Common myeloid progenitor, CD34-positive (primary cell): ENCODE data around the gene HSPA5.
"Not testable (repeated sequence)": the region's sequence is repeated elsewhere in the genome, so short reads cannot be mapped to it uniquely, and the experiment has no call there.

ENCODE experiments used
- CTCF ChIA-PET: fragments of 350-600 bp; sonication (Branson Sonifier 250); formaldehyde crosslinking; loops from one replicate; lab custom pipeline; 2021; ENCODE audit warnings: antibody characterized with exemption; lab: Charles Lee
- POLR2A ChIA-PET: fragments of 350-600 bp; sonication (Branson Sonifier 250); formaldehyde crosslinking; loops from one replicate; lab custom pipeline; 2021; ENCODE audit warnings: antibody characterized with exemption; lab: Charles Lee
- DNase-seq, 3 donors: peaks; one replicate each; pipeline versions ENCODE4 v3.0.0 to v3.0.0-alpha.2; 2013
- H3K27ac ChIP-seq, 2 experiments: 1 replicate in 1 of 2; 2 replicates in 1 of 2; pipeline ENCODE4 v1.7.0; 2013; ENCODE audit warnings: inconsistent platforms in 2 of 2, low read length in 2 of 2, mild to moderate bottlenecking in 2 of 2, low read depth in 1 of 2, moderate library complexity in 1 of 2; ENCODE audit not compliant: severe bottlenecking in 2 of 2, insufficient read depth in 1 of 2, poor library complexity in 1 of 2
- H3K27me3 ChIP-seq, 5 experiments: replicated peaks in 2 of 5; 1 replicate in 3 of 5; 2 replicates in 2 of 5; pipeline versions ENCODE4 v1.6.1 to v1.7.0; 2013; ENCODE audit warnings: low read length in 4 of 5, mild to moderate bottlenecking in 2 of 5, moderate library complexity in 2 of 5, inconsistent platforms in 1 of 5; ENCODE audit not compliant: insufficient read depth in 5 of 5, control insufficient read depth in 4 of 5
- H3K36me3 ChIP-seq, 4 experiments: 1 replicate in 2 of 4; 2 replicates in 2 of 4; pipeline versions ENCODE4 v1.6.1 to v1.7.0; 2013; ENCODE audit warnings: low read length in 3 of 4, control low read depth in 1 of 4, mild to moderate bottlenecking in 1 of 4; ENCODE audit not compliant: control insufficient read depth in 4 of 4, insufficient read depth in 4 of 4
- H3K4me1 ChIP-seq, 4 experiments: 1 replicate in 3 of 4; 2 replicates in 1 of 4; pipeline versions ENCODE4 v1.6.1 to v1.7.1; 2013; ENCODE audit warnings: low read length in 3 of 4, mild to moderate bottlenecking in 3 of 4, control low read depth in 1 of 4, inconsistent platforms in 1 of 4, moderate library complexity in 1 of 4; ENCODE audit not compliant: control insufficient read depth in 4 of 4, insufficient read depth in 4 of 4; ENCODE audit errors: control extremely low read depth in 1 of 4
- H3K4me3 ChIP-seq, 7 experiments: 1 replicate in 4 of 7; 2 replicates in 3 of 7; pipeline versions ENCODE4 v1.5.1 to v1.7.0; 2013; ENCODE audit warnings: mild to moderate bottlenecking in 7 of 7, low read length in 6 of 7, moderate library complexity in 6 of 7, inconsistent platforms in 2 of 7, low read depth in 2 of 7, control low read depth in 1 of 7; ENCODE audit not compliant: insufficient read depth in 4 of 7, control insufficient read depth in 1 of 7; ENCODE audit errors: extremely low read depth in 1 of 7
- H3K9me3 ChIP-seq, 5 experiments: 1 replicate in 4 of 5; 2 replicates in 1 of 5; pipeline versions ENCODE4 v1.6.1 to v1.7.1; 2013; ENCODE audit warnings: low read length in 4 of 5, mild to moderate bottlenecking in 2 of 5, inconsistent platforms in 1 of 5, low read depth in 1 of 5, moderate library complexity in 1 of 5; ENCODE audit not compliant: control insufficient read depth in 4 of 5, insufficient read depth in 2 of 5; ENCODE audit errors: control extremely low read depth in 1 of 5
- WGBS: methylation state at CpG from one replicate; pipeline ENCODE4 v1.1.5; 2013; ENCODE audit not compliant: insufficient coverage; 5-methylcytosine and 5-hydroxymethylcytosine counted together

Gene HSPA5

DNA sequence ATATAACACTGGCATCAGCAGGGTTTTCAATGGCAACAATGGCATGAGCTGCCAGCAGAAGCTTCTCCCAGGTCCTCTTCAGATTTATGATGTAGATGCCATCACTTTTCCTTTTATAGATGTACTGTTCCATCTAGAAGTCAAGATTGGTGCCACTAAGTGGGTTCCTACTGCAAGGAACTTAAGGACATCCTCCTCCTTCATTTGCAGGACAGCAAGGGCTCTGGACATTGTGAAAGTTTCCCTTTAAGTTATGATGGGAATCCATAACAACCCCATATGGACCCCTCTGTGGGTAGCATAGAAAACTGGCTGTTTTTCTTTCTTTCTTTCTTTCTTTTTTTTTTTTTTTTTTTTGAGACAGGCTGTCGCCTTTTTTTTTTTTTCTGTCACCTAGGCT, 45.6 kb downstream of the HSPA5 start:
- H3K27me3 ChIP-seq, DNase-seq, H3K36me3 ChIP-seq, H3K4me3 ChIP-seq, CTCF ChIA-PET, H3K9me3 ChIP-seq, H3K27ac ChIP-seq: not testable (repeated sequence)
- peaks cover under 1 to 11% (median 7%) of the 10 kb centered on the region in 4 experiments for H3K4me1 ChIP-seq
- POLR2A ChIA-PET, result interaction anchor here (0.6 kb wide), 1 partner anchor 39 kb away, joined by 7 read pairs; no protein-coding TSS in a partner anchor
- WGBS, result no CpG with 5 or more reads among the region's 1 CpG

DNA sequence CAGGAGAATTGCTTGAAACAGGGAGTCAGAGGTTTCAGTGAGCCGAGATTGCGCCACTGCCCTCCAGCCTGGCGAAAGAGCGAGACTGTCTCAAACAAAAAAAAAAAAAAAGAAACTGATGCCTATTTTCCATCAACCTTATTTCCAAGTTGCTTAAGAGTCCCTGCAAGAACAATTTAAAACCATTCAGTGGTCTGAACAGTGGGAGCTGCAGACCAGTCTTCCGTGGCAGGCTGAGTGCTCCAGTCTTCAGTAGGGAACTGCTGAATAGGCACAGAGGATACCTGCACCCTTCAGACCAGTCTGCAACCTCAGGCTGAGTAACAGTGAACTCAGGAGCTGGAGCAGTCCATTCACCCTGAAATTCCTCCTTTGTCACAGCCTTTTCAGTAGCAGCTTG, 46.7 kb downstream of the HSPA5 start:
- H3K27ac ChIP-seq, H3K27me3 ChIP-seq, CTCF ChIA-PET, H3K9me3 ChIP-seq, H3K36me3 ChIP-seq, DNase-seq, POLR2A ChIA-PET, H3K4me3 ChIP-seq: not testable (repeated sequence)
- H3K4me1 ChIP-seq, result peaks cover 6 to 13% (median 10%) of the 10 kb centered on the region in 4 experiments
- 100% methylated on average over 4 of the region's 5 CpGs for WGBS

DNA sequence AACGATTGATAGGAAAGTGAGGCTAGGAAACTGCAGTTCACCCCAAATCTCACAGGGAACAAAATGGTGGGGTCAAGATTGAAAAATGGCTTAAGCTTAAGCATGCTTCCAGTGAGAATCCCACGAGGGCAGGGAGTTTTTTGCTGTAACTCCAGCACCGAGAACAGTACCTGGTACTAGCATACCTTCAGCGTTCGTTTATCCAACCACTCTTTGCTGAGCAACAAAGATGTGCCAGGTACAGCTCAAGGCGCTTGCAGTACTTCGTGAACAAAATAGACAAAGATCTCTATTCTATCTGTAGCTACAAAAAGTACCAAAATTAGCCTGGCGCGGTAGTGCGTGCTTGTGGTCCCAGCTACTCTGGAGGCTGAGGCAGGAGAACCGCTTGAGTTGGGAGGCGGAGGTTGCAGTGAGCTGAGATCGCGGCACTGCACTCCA, 50.8 kb downstream of the HSPA5 start:
- peak overlapping the region; percentile 95 to 98 for H3K27ac ChIP-seq
- DNase-seq, result peak; percentile 7 to 37 (median 28)
- no peaks in the 10 kb centered on the region for H3K9me3 ChIP-seq
- H3K4me3 ChIP-seq, result peak overlapping the region in 6 of 7 experiments; percentile 87 to 99 (median 94)
- peaks cover 9 to 29% (median 19%) of the 10 kb centered on the region in 4 experiments for H3K4me1 ChIP-seq
- ChIA-PET CTCF (interaction anchor here (0.7 to 1.3 kb wide), 4 partner anchors 12 to 419 kb away, joined by 3 to 5 read pairs (median 3); partner anchors contain the start of gene NR6A1), POLR2A (interaction anchor here (1.2 kb wide), 1 partner anchor 9 kb away, joined by 3 read pairs; no protein-coding TSS in a partner anchor)
- 62% methylated on average over 7 of the region's 14 CpGs for WGBS
- H3K36me3 ChIP-seq, result peaks cover 0 to 2% (median 0%) of the 10 kb centered on the region in 4 experiments
- no peaks in the 10 kb centered on the region for H3K27me3 ChIP-seq

DNA sequence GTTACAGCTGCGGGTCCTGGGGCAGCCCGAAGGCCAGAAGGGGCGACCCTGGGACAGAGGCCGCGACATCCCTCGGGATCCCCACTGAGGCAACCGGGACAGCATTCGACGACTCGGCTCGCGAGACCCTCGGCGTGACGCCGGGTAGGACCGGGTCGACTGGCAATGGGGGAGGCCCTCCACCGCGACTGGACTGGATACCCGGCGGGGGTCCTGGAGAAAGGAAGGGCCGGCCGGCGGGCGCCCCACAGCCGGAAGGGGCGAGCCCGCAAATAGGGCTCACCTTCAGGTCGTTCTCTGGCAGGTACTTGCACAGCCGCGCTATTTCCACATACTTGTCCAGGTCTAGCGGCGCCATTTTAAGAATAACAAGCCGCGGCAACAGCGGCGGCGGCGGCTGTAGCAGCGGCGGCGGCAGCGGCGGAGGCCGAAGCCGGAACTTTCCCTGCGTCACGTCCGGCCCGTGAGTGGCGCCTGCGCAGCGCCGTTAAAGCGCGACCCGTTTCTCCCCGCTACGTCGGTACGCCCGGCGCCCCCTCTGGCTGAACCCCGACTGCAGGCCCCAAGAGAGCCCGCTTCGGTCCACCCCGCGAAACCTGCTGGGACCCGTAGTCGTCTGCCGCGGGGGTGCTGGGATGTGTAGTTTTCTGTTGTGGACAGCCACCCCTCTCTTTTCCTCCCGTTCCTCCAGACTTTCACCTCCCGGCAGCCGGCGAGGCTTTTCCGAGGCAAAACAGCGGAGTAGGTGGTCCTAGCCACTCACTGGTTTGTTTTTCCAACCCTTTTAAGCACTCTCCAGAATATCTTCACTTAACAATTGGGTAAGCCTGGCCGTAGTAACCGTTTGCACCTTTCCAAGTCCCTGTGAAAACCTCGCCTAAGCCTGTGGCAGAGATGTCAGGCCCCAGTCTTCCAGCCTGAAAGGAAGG, 51.5 kb downstream of the HSPA5 start, which contains the start of gene PPP6C:
TSS of gene PPP6C (minus strand) at position 443 of the 929 bp plus-strand sequence. CDS start at position 358, 85 bp downstream.
- peaks cover 0 to 2% (median 0%) of the 10 kb centered on the region in 4 experiments for H3K36me3 ChIP-seq
- H3K27ac ChIP-seq, result peak within 1 kb of the TSS; percentile 95 to 98
- DNase-seq, result peak; percentile 97 to 99 (median 99)
- ChIA-PET CTCF (interaction anchor here (0.7 to 1.4 kb wide), 7 partner anchors 11 to 419 kb away, joined by 3 to 5 read pairs (median 3); partner anchors contain the start of gene NR6A1), POLR2A (interaction anchor here (1.2 kb wide), 1 partner anchor 9 kb away, joined by 3 read pairs; no protein-coding TSS in a partner anchor)
- H3K4me1 ChIP-seq, result peaks cover 9 to 29% (median 19%) of the 10 kb centered on the region in 4 experiments
- H3K27me3 ChIP-seq, result no peaks in the 10 kb centered on the region
- WGBS, result under 1% methylated on average over 67 of the region's 82 CpGs
- peak within 1 kb of the TSS; percentile 90 to 99 (median 93) for H3K4me3 ChIP-seq
- no peaks in the 10 kb centered on the region for H3K9me3 ChIP-seq

DNA sequence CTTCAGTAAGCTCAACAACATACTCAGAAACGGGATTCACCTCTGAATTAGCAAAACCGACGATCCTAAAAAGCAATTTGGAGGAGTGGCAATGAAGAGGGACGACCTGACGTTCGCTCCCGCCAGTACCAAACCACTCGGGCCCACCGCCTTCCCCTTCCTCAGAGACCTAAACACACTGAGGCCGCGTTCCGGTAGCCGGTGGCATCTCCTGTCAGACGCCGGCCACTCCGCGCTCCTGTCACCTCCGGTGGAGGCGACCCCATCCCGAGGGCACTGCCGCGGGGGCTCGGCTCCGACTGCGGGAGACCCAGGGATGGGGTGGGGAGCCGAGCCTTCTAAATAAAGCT, 52.2 kb downstream of the HSPA5 start:
- H3K4me3 ChIP-seq, result peak overlapping the region; percentile 90 to 99 (median 93)
- peak; percentile 34 to 68 (median 52) for DNase-seq
- no peaks in the 10 kb centered on the region for H3K27me3 ChIP-seq
- ChIA-PET CTCF (interaction anchor here (0.9 to 1.4 kb wide), 3 partner anchors 13 to 45 kb away, joined by 3 to 4 read pairs (median 3); no protein-coding TSS in a partner anchor), POLR2A (no interaction called here)
- peaks cover 9 to 29% (median 19%) of the 10 kb centered on the region in 4 experiments for H3K4me1 ChIP-seq
- H3K27ac ChIP-seq, result peak overlapping the region; percentile 95 to 98
- under 1% methylated on average over 16 of the region's 26 CpGs for WGBS
- peaks cover 0 to 2% (median under 1%) of the 10 kb centered on the region in 4 experiments for H3K36me3 ChIP-seq
- no peaks in the 10 kb centered on the region for H3K9me3 ChIP-seq
